ENCODE results near the gene SLC22A2.

SLC22A2 gene

GRCh38 chr6:160167604-160168399, 90.8 kb downstream of the SLC22A2 start:
- DNase-seq (ENCODE audit: low read depth, low spot score), result no peak

Measured in brain pericyte (primary cell).